Stimulated activated CD4-positive, alpha-beta T cell treated with anti-CD3 and anti-CD28 coated beads, TNF-alpha, amount 100 ng/mL, for 4 hours (primary cell): ENCODE results near the gene PLEKHD1.

Source experiments
- DNase-seq, 3 experiments: peaks; one replicate each; pipeline ENCODE4 v3.0.0-alpha.2; 2020; ENCODE audit warnings: low read depth in 3 of 3

The PLEKHD1 gene

GRCh38 chr14:69547701-69548348 is 63.3 kb downstream of the PLEKHD1 start:
- peak in 1 of 3 experiments; percentile 9 for DNase-seq

GRCh38 chr14:69548566-69548965 is 64.0 kb downstream of the PLEKHD1 start:
- DNase-seq = no peak

DNA sequence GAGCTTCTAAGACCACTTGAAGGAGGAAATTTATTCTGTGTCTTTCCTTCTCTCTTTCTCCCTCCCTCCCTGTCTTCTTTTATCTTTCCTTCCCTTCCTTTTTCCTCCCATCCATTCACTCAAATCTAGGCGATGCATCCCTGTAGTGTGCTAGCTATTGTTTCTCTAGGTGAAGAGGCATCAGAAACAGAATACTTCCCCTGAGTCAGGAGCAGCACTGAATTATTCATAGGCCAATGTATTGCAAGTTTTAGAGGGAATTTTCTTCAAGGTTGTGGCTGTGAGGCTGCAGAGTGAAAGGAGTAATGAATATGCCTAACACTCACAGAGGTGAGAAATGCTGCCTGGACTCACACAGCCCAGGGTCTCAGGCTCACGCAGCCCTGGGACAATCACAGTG is 67.0 kb downstream of the PLEKHD1 start:
- no peak for DNase-seq

DNA sequence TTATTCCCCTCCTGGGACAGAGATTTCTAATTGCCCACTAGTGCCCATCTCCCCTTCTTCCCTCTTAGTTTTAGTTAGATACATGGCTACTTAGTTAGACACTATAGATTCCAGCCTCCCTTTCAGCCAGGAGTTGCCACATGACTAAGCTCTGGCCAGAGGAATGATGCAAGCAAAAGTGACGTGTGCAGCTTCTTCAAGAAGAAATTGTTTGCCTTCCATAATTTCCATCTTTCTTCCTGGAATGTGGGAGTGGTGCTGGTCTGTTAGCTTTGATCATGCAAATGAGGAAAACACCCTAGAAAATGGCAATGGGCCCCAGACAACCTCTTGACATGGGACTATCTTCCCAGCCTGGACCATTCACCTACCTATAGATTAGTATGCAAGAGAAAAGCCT is 68.7 kb downstream of the PLEKHD1 start:
- no peak for DNase-seq

- no peak for DNase-seq
These were observed 70.0 kb downstream of the PLEKHD1 start for GRCh38 chr14:69554500-69554899.

- no peak for DNase-seq
These were observed 74.2 kb downstream of the PLEKHD1 start for GRCh38 chr14:69558774-69559173.

DNA sequence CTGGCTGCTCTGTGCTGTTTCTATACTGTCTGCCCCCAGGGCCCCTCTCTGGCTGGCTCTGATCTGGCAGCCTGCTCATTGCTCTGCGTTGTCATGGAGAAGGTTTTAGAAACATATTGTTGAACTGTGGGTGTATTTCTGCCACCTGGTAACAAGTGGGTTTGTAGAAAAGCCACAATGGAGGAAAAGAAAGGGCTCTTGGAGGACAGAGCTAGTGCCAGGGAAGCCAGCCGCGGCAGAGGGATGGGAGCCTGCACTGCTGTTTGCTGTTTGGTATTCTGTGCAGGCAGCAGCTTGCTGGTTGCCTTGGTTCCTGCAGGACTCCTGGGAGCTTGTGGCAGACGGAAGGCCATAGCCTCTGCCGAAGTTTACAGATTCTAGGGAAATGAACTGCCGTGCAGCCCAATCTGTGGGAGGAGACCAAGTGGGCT is 75.1 kb downstream of the PLEKHD1 start:
- no peak for DNase-seq

- no peak for DNase-seq
These were observed 76.3 kb downstream of the PLEKHD1 start for GRCh38 chr14:69560826-69561225.

DNA sequence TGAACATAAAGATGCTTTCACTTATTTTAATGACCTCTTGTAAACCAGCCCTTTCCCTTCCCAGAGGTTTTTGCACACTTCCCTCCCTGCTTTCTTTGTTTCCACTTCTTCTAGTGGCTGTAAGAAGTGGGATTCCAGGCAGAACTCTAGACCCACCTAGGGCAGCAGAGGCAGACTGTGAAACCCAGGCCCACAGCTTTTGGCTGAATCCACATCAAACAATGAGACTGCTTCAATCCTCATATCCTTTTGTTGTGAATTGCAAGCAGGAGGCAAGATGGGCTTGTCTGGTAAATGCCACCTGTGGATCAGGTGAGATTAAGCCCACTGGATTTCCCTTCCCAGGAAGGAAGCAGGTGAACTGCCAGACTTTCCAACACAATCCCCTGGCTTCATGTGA is 77.4 kb downstream of the PLEKHD1 start:
- no peak for DNase-seq

DNA sequence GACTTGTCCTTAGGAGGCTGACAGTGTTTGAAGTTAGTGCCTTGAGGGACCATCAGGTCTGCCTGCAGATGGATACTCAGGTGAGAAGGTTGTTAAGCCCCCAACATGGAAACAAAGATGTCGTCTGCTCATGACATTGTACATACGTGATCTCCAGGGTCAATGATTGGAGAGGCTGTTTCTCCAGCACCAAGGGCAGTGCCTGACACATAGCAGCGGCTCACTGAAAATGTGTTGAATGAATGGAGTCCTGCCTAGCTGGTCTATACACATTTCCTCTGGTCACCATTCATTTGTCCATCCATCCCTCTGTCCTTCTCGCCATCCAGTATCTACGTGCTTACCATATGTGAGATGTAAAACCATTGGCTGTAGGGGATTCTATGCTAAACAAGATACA is 83.0 kb downstream of the PLEKHD1 start:
- no peak for DNase-seq

- DNase-seq = no peak
These were observed 85.3 kb downstream of the PLEKHD1 start for GRCh38 chr14:69569859-69570258.

- no peak for DNase-seq
These were observed 86.4 kb downstream of the PLEKHD1 start for GRCh38 chr14:69570836-69571330.

GRCh38 chr14:69571449-69572029 is 87.0 kb downstream of the PLEKHD1 start:
- DNase-seq = no peak

DNA sequence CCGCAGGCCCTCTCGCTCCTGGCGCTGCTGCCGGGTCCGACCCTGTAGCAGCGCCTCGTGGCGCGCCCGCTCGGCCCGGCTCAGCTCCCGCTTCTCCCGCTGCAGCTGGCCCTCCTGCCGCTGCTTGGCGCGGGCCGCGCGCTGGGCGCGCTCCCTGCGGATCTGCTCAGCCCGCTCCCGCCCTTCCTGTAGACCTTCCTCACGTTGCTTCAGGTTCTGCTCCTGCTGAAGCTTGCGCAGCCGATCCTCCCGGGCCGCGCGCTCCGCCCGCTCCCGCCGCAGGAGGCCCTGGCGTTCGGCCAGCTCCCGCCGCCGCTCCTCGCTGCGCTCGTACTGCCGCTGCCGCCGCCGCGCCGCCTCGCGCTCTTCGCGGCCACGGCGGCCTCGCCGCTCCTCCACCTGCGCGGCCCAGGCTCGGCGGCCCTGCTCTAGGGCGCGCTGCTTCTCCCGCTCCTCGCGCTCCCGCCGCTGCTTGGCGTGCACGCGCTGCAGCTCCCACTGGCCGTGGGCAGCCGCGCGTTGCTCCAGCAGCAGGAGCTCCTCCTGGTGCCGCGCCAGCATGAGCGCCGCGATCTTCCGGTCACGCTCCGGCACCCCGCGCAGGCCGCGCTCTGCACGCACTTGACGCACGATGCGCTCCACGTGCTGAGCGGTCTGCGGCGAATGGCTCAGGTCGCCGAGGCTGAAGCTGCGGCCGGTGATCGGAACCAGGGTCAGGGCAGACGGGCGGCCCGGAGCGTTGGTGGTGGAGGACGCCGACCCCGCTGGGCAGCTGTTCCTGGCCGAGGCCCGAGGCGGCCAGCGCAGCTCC is 87.7 kb downstream of the PLEKHD1 start:
- peak in 1 of 3 experiments; percentile 9 for DNase-seq

DNA sequence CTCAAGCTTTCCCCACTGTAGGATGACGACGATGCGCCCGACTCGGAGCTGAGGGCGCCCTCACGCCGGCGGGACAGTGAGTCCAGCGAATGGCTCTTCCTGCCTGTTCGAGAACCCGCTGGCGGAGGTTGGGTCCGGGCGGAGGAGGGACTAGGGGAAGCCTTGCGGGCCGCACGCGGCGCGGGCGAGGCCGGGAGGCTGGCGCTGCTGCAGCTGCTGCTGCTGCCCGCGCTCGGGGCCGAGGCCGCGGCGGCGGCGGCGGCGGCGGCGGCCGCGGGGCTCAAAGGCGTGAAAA is 88.3 kb downstream of the PLEKHD1 start:
- DNase-seq = no peak

DNA sequence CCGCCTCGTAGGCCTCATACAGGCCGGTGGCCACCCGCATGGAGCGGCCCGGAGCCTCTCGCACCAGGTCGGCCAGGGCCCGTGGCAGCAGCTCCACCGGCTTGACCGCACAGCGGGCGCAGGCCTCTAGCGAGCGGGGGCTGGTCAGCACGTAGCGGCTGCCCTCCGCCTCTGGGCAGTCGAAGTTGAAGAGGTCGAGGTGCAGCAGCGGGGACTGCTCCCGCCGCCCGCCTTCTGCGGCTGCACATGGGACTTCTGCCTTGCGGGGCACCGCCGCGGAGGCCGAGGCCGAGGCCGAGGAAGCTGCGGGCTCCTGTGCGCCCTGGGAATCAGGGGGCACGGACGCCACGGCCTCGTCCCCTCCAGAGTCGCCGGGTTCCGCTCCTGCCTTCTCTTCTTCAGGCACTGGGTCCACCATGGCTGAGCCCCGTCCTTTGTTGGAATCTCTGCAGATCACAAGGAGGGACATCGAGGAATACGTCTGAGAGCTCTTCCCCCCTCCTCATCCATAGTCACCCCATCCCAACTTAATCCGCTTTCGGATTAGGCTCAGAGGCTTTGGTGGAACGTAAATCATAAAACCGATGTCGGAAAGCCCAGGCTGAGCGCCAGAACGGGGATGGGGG is 88.8 kb downstream of the PLEKHD1 start:
- DNase-seq = no peak

DNA sequence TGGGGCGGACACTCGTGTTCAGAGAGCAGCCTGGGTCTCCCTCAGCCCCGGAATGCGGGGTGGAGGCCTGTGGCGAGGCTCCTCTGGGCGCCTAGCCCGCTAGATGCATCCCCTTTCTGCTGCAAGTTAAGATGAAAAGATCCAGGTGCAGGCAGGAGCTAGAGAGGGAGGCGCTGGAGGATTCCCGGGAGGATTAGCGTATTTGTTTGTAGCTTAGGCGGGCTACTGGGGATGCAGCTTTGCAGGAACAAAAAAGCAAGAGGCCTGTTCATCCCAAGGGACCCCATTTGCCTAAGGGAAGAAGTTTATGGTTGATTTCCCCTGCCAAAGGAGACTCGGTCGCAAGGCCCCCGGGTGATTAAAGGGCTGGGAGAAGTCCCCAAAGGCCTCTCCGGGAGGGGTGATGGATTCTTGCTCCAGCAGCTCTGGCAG is 89.3 kb downstream of the PLEKHD1 start:
- DNase-seq = no peak

DNA sequence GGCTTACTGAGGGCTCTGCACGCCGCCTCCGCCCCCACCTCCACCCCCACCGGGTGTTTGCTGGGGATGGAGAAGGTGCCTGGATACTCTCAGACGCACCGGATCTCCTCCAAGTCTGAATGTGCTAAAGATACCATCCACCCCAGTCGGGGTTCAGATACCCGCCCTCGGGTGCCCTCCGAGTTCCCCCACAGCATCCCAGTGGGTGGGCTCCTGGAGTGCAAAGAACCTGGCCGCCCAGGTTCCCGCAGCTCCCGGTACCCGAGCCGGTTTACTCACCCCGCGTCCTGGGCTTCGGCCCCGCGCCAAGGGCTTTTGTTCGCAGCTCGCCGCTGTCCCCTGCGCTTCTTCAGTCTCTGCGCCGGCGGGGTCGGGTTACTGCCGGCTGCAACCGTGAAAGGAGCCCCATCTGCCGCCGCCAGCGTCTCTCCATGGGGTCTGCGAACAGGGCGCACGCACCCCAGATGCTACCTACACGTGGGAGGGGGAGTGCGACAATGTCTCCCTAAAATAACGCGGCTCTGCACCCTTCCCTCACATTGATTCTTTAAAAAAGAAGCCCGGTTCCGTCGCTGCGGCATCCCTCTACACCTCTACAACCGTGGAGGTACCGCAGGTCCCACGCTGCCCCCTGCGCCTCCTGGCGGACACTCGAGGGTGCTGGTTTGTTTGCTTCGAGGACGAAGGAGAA is 89.9 kb downstream of the PLEKHD1 start, which contains the start of gene CCDC177:
Gene CCDC177 (minus strand): TSS at position 609 of the 691 bp plus-strand sequence. CDS start 1,249 bp downstream, outside the sequence.
- peak; percentile 59 to 68 (median 61) for DNase-seq

DNA sequence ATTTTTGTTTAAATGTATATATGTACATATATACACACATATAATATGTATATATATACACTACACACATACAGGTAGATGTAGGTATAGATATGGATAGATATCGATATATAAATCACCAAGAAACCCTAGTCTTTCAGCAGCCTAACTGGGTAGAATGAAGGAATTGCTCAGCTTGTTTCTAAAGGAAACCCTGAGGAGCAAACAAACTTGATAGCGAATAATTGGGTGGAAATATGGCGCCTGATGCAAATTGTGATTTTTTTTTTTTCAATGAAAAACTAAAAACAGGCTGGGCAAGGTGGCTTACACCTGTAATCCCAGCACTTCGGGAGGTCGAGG is 90.4 kb downstream of the PLEKHD1 start:
- no peak for DNase-seq

DNA sequence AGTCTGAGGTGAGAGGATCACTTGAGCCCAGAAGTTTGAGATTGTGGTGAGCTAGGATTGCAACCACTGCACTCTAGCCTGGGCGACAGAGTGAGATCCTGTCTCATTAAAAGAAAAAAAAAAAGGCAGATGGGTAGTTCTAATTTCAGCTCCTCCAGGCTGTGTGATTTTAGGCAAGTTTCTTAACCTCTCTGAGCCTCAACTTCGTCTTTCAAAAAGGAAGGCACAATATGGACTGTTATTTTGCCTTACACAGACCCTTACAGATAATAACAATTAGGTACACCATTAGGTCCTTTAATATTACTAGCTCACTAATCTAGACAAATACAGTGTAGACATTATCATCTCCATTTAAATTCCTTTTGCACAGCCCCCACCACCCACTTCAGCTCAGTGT is 94.9 kb downstream of the PLEKHD1 start:
- no peak for DNase-seq

- no peak for DNase-seq
These were observed 95.6 kb downstream of the PLEKHD1 start for GRCh38 chr14:69580009-69580577.
